Measurements from ENCODE around the gene LPAR1.

The LPAR1 gene

DNA sequence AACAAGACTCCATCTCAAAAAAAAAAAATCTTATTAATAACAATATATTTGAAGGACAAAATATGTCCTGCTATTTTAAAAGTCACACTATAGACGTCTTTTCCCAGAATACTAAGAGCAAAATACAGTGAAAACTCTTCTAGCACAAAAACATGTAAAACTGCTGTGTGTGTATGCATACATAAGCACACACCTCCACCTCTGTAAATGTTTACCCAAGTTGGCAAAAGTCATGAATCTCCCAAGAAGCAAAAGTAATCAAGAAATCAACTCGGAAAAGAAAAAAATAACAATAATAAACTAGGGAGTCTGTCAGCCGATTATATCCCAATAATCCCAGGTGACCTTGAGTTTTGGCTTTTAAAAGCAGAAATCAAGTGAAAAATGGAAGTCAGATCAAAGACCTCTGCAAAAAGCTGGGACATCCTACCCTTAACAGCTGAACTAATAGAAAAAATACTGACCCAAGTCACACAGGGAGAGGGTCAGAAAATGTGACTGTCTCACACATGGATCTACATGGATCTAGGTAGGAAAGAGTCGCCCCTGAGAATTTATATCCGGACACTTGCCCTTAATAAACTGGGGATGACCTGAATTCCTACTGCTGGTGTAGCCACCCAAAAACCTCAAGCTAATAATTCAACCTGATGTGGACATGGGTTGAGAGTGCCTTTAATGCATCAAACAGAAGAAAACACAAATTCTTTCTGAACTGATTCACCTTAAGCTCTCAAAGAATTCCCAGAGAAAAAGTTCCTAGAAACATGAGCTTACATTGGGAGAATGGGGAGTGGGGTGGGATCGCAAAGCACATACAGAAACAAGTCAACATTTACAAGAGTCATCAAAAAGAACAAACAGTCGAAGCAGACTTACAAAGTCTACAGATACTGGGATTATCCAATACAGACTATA is 29.9 kb downstream of the LPAR1 start:
- no peaks in the 10 kb centered on the region for H3K4me1 ChIP-seq (ENCODE audit: insufficient read depth, low read length, poor library complexity, severe bottlenecking)
- no peaks in the 10 kb centered on the region for H3K9me2 ChIP-seq (replicated peaks; ENCODE audit: low read depth, low read length)
- no peaks in the 10 kb centered on the region for H3K9me3 ChIP-seq (ENCODE audit: insufficient read depth, low read depth, low read length)
- no peaks in the 10 kb centered on the region for H3K27me3 ChIP-seq (ENCODE audit: insufficient read depth, low read length, poor library complexity, severe bottlenecking)
- no peaks in the 10 kb centered on the region for H4K20me1 ChIP-seq (ENCODE audit: insufficient read depth, low read length, poor library complexity, severe bottlenecking)
- H3K9ac ChIP-seq (ENCODE audit: low read depth, low read length, poor library complexity, severe bottlenecking), result no peak overlapping the region
- no peaks in the 10 kb centered on the region for H3F3A ChIP-seq (ENCODE audit: low read depth)
- TF ChIP-seq, protein P1, sequence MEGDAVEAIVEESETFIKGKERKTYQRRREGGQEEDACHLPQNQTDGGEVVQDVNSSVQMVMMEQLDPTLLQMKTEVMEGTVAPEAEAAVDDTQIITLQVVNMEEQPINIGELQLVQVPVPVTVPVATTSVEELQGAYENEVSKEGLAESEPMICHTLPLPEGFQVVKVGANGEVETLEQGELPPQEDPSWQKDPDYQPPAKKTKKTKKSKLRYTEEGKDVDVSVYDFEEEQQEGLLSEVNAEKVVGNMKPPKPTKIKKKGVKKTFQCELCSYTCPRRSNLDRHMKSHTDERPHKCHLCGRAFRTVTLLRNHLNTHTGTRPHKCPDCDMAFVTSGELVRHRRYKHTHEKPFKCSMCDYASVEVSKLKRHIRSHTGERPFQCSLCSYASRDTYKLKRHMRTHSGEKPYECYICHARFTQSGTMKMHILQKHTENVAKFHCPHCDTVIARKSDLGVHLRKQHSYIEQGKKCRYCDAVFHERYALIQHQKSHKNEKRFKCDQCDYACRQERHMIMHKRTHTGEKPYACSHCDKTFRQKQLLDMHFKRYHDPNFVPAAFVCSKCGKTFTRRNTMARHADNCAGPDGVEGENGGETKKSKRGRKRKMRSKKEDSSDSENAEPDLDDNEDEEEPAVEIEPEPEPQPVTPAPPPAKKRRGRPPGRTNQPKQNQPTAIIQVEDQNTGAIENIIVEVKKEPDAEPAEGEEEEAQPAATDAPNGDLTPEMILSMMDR (conservative IDR thresholded peaks at IDR 0.05; ENCODE audit: low read length), result no peak
- TF ChIP-seq EZH2phosphoT487 (IDR thresholded peaks at IDR 0.05; ENCODE audit: borderline replicate concordance), result no peak
- no peak overlapping the region for H3K4me3 ChIP-seq (ENCODE audit: low read length, poor library complexity, severe bottlenecking)
- H3K4me2 ChIP-seq (ENCODE audit: low read depth, low read length, poor library complexity, severe bottlenecking), result no peak overlapping the region
- no peak overlapping the region for H2AFZ ChIP-seq (ENCODE audit: low read length)
- H3K79me2 ChIP-seq (ENCODE audit: insufficient read depth, low read length), result no peaks in the 10 kb centered on the region
- no peaks in the 10 kb centered on the region for H3K36me3 ChIP-seq (ENCODE audit: insufficient read depth, low read length)

DNA sequence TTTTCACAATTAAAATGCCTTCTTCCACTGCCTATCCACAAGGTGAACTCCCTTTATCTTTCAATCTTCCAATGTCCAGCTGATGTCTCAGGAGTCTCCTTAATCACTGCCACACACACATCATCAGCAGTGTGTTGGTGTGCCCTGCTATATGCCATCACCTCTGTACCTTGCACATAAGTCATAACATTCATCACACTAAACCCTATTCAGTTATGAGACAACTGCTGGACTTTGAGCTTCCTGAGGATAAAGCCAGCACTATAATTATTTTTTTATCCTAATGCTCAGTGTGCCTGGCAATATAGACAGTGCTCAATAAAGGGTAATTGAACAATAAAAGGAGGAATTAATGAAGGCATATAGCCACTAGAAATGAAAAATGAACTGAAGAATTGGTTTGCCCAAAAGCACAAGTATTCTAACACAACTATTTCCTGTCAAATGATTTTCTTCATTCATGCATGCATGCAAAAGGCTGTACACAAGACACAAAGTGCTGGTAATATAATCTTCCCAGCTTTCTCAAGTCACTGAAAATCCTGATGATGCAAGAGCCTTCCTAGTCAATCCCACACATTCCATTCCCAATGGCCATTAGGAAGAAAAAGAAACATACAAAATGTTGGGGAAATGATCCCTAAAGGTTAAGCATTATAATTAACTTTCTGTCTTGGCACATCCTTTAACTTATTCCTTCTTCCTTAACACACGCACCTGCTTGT is 32.4 kb downstream of the LPAR1 start:
- H3K9me3 ChIP-seq (ENCODE audit: insufficient read depth, low read depth, low read length), result no peaks in the 10 kb centered on the region
- H3K4me2 ChIP-seq (ENCODE audit: low read depth, low read length, poor library complexity, severe bottlenecking), result no peak overlapping the region
- no peak overlapping the region for H3K4me3 ChIP-seq (ENCODE audit: low read length, poor library complexity, severe bottlenecking)
- no peaks in the 10 kb centered on the region for H3K79me2 ChIP-seq (ENCODE audit: insufficient read depth, low read length)
- H3K36me3 ChIP-seq (ENCODE audit: insufficient read depth, low read length), result no peaks in the 10 kb centered on the region
- H3F3A ChIP-seq (ENCODE audit: low read depth), result no peaks in the 10 kb centered on the region
- TF ChIP-seq, protein P1 (conservative IDR thresholded peaks at IDR 0.05; ENCODE audit: low read length), result no peak
- TF ChIP-seq EZH2phosphoT487 (IDR thresholded peaks at IDR 0.05; ENCODE audit: borderline replicate concordance), result no peak
- H3K4me1 ChIP-seq (ENCODE audit: insufficient read depth, low read length, poor library complexity, severe bottlenecking), result no peaks in the 10 kb centered on the region
- H3K27me3 ChIP-seq (ENCODE audit: insufficient read depth, low read length, poor library complexity, severe bottlenecking), result no peaks in the 10 kb centered on the region
- H2AFZ ChIP-seq (ENCODE audit: low read length), result no peak overlapping the region
- no peaks in the 10 kb centered on the region for H3K9me2 ChIP-seq (replicated peaks; ENCODE audit: low read depth, low read length)
- no peak overlapping the region for H3K9ac ChIP-seq (ENCODE audit: low read depth, low read length, poor library complexity, severe bottlenecking)
- no peaks in the 10 kb centered on the region for H4K20me1 ChIP-seq (ENCODE audit: insufficient read depth, low read length, poor library complexity, severe bottlenecking)

DNA sequence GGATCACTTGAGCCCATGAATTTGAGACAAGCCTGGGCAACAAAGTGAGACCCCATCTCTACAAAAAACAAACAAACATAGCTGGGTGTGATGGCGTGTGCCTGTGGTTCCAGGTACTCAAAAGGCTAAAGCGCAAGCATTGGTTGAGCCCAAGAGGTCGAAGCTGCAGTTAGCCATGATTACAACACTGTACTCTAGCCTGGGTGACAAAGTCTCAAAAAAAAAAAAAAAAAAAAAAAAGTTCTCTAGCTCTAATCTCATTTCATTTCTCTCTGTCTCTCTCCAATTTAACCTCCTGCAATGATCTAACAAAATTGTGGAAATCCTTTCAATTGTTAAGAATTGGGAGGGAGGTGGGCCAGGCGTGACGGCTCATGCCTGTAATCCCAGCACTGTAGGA is 33.3 kb downstream of the LPAR1 start:
- no peaks in the 10 kb centered on the region for H3K9me2 ChIP-seq (replicated peaks; ENCODE audit: low read depth, low read length)
- no peaks in the 10 kb centered on the region for H3K79me2 ChIP-seq (ENCODE audit: insufficient read depth, low read length)
- no peak overlapping the region for H3K9ac ChIP-seq (ENCODE audit: low read depth, low read length, poor library complexity, severe bottlenecking)
- no peak overlapping the region for H3K4me3 ChIP-seq (ENCODE audit: low read length, poor library complexity, severe bottlenecking)
- H3K4me2 ChIP-seq (ENCODE audit: low read depth, low read length, poor library complexity, severe bottlenecking), result no peak overlapping the region
- no peak overlapping the region for H2AFZ ChIP-seq (ENCODE audit: low read length)
- no peak for TF ChIP-seq EZH2phosphoT487 (IDR thresholded peaks at IDR 0.05; ENCODE audit: borderline replicate concordance)
- no peaks in the 10 kb centered on the region for H3K36me3 ChIP-seq (ENCODE audit: insufficient read depth, low read length)
- no peaks in the 10 kb centered on the region for H3K27me3 ChIP-seq (ENCODE audit: insufficient read depth, low read length, poor library complexity, severe bottlenecking)
- H3K4me1 ChIP-seq (ENCODE audit: insufficient read depth, low read length, poor library complexity, severe bottlenecking), result no peaks in the 10 kb centered on the region
- no peaks in the 10 kb centered on the region for H4K20me1 ChIP-seq (ENCODE audit: insufficient read depth, low read length, poor library complexity, severe bottlenecking)
- no peaks in the 10 kb centered on the region for H3F3A ChIP-seq (ENCODE audit: low read depth)
- H3K9me3 ChIP-seq (ENCODE audit: insufficient read depth, low read depth, low read length), result no peaks in the 10 kb centered on the region
